ENCODE results near the gene LRRC55. TPM values are rescaled to one million over a fixed set of nuclear protein-coding genes. Genes with fewer than 3 reads are reported as not detected.

LRRC55 gene
- total and polyA plus RNA-seq, 9 of the 15 experiments (the other 6 are each of a cell fraction or from before 2014, with no cell fraction given): not detected

GRCh38 chr11:57207168-57207567, 25.4 kb downstream of the LRRC55 start:
- 0% methylated on average over 6 of the region's 6 CpGs for WGBS (ENCODE audit: insufficient coverage, low coverage, missing lambda C conversion rate)
- BruUV-seq (replicated peaks): no TSS peak

More at GRCh38 chr11:57207168-57207567, 25.4 kb downstream of the LRRC55 start:
- in situ Hi-C loops (cut with MboI) (no loop called here), intact Hi-C loops (cut with micrococcal nuclease) (loop anchor here (2.0 kb wide), 1 partner anchor 42 kb away; no protein-coding TSS in a partner anchor)
- H3K9ac ChIP-seq (ENCODE audit: insufficient read depth in 1 of 2, low read depth in 2 of 2, low read length in 2 of 2): no peak overlapping the region
- H3K9me3 ChIP-seq (replicated peaks; ENCODE audit: control insufficient read depth, insufficient read depth, low read depth, low read length): no peaks in the 10 kb centered on the region
- no peak overlapping the region for H3K4me2 ChIP-seq (ENCODE audit: insufficient read depth, low read length)
- H3K79me2 ChIP-seq (ENCODE audit: control insufficient read depth, insufficient read depth, low read length): no peaks in the 10 kb centered on the region
- H3K36me3 ChIP-seq (ENCODE audit: control insufficient read depth, insufficient read depth, low read length): no peaks in the 10 kb centered on the region
- H3K4me3 ChIP-seq: no peak overlapping the region
- no peak overlapping the region for H3K27ac ChIP-seq (ENCODE audit: extremely low read depth, low read depth, low read length)
- ChIA-PET POLR2A (interaction anchor here (1.6 kb wide), 1 partner anchor 9 kb away, joined by 6 read pairs; no protein-coding TSS in a partner anchor), CTCF (ENCODE audit: low intra/inter-chr PET ratio) (no interaction called here)
- TF ChIP-seq, protein P1, sequence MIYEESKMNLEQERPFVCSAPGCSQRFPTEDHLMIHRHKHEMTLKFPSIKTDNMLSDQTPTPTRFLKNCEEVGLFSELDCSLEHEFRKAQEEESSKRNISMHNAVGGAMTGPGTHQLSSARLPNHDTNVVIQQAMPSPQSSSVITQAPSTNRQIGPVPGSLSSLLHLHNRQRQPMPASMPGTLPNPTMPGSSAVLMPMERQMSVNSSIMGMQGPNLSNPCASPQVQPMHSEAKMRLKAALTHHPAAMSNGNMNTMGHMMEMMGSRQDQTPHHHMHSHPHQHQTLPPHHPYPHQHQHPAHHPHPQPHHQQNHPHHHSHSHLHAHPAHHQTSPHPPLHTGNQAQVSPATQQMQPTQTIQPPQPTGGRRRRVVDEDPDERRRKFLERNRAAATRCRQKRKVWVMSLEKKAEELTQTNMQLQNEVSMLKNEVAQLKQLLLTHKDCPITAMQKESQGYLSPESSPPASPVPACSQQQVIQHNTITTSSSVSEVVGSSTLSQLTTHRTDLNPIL (CRISPR knock-in tag; IDR thresholded peaks at IDR 0.05): no peak
- TF ChIP-seq NFATC3 (IDR thresholded peaks at IDR 0.05): no peak
- no peak for TF ChIP-seq SP1 (CRISPR knock-in tag; IDR thresholded peaks at IDR 0.05)
- no peak for TF ChIP-seq GATAD2B (IDR thresholded peaks at IDR 0.05; ENCODE audit: borderline replicate concordance)
- TF ChIP-seq, protein P2, sequence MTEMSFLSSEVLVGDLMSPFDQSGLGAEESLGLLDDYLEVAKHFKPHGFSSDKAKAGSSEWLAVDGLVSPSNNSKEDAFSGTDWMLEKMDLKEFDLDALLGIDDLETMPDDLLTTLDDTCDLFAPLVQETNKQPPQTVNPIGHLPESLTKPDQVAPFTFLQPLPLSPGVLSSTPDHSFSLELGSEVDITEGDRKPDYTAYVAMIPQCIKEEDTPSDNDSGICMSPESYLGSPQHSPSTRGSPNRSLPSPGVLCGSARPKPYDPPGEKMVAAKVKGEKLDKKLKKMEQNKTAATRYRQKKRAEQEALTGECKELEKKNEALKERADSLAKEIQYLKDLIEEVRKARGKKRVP (CRISPR knock-in tag; IDR thresholded peaks at IDR 0.05): no peak
- no peak for TF ChIP-seq EP400 (IDR thresholded peaks at IDR 0.05)
- TF ChIP-seq NFE2 (IDR thresholded peaks at IDR 0.05; ENCODE audit: low read depth): no peak
- TF ChIP-seq SUPT5H (IDR thresholded peaks at IDR 0.05): no peak
- TF ChIP-seq ZNF253 (CRISPR knock-in tag; conservative IDR thresholded peaks at IDR 0.05): no peak
- TF ChIP-seq ARID3B (CRISPR knock-in tag; IDR thresholded peaks at IDR 0.05; ENCODE audit: borderline replicate concordance): no peak
- TF ChIP-seq MCM5 (IDR thresholded peaks at IDR 0.05; ENCODE audit: low read depth): no peak
- no peak for TF ChIP-seq HMBOX1 (IDR thresholded peaks at IDR 0.05)
- no peak for ATAC-seq
- no peaks in the 10 kb centered on the region for H4K20me1 ChIP-seq (replicated peaks; ENCODE audit: control insufficient read depth, insufficient read depth, low read length)
- H3K4me1 ChIP-seq (replicated peaks in 1 of 2; ENCODE audit: control insufficient read depth in 2 of 2, insufficient read depth in 2 of 2, low read length in 2 of 2): no peaks in the 10 kb centered on the region
- peaks cover 10 to 31% of the 10 kb centered on the region in 2 experiments for H3K27me3 ChIP-seq (ENCODE audit: control insufficient read depth in 2 of 2, insufficient read depth in 2 of 2, low read length in 2 of 2)
- no peak overlapping the region for H2AFZ ChIP-seq (ENCODE audit: low read depth, low read length)
- DNase-seq (ENCODE audit: extremely low read depth in 1 of 4, low spot score in 3 of 4): no peak
- no peaks in the 10 kb centered on the region for H3K9me1 ChIP-seq (ENCODE audit: control insufficient read depth, insufficient read depth, low read length)
- FAIRE-seq: no peak
